Measurements from ENCODE around the gene CKLF. TPM values are rescaled to one million over a fixed set of nuclear protein-coding genes. Genes with fewer than 3 reads are reported as not detected.
"Not testable (repeated sequence)": the region's sequence is repeated elsewhere in the genome, so short reads cannot be mapped to it uniquely, and the experiment has no call there.

The CKLF gene
- total RNA-seq, 1 donor from 2014 or later, result 48.1 TPM

GRCh38 chr16:66596986-66597848, 44.8 kb downstream of the CKLF start:
- DNase-seq, result no peak

GRCh38 chr16:66598111-66598510, 45.7 kb downstream of the CKLF start:
- DNase-seq, result no peak

- DNase-seq, result no peak
These were observed 47.4 kb downstream of the CKLF start for GRCh38 chr16:66599726-66600125.

GRCh38 chr16:66600477-66600876, 48.1 kb downstream of the CKLF start:
- peak; percentile 56 for DNase-seq

- DNase-seq, result no peak
These were observed 49.1 kb downstream of the CKLF start for GRCh38 chr16:66601471-66601870.

GRCh38 chr16:66603537-66604375, 51.4 kb downstream of the CKLF start:
- peak; percentile 87 for DNase-seq

- peak; percentile 91 for DNase-seq
These were observed 52.2 kb downstream of the CKLF start, which contains the start of gene CMTM3 for GRCh38 chr16:66604376-66605176. TSS of gene CMTM3 (plus strand) at chr16:66604704. CDS start at chr16:66604806, 102 bp downstream.

- DNase-seq, result peak; percentile 64
These were observed 53.0 kb downstream of the CKLF start for GRCh38 chr16:66605177-66605978.

GRCh38 chr16:66605979-66606751, 53.8 kb downstream of the CKLF start:
- no peak for DNase-seq

GRCh38 chr16:66608241-66609138, 56.1 kb downstream of the CKLF start:
- DNase-seq, result peak; percentile 89

- no peak for DNase-seq
These were observed 56.7 kb downstream of the CKLF start for GRCh38 chr16:66609139-66609510.

- DNase-seq, result no peak
These were observed 57.9 kb downstream of the CKLF start for GRCh38 chr16:66610111-66610820.

GRCh38 chr16:66611911-66612310, 59.5 kb downstream of the CKLF start:
- not testable (repeated sequence) for DNase-seq

- DNase-seq, result no peak
These were observed 60.0 kb downstream of the CKLF start for GRCh38 chr16:66612422-66612821.

GRCh38 chr16:66614161-66614802, 61.9 kb downstream of the CKLF start:
- DNase-seq, result no peak
